Progenitor cell of endocrine pancreas (in vitro differentiated cells): ENCODE measurements around the gene SEMA4D. TPM values are rescaled to one million over a fixed set of nuclear protein-coding genes. Genes with fewer than 3 reads are reported as not detected.

ENCODE experiments used
- DNase-seq: peaks from one replicate; pipeline ENCODE4 v3.0.0; 2021; ENCODE audit warnings: low spot score; ENCODE audit not compliant: unreplicated experiment
- H3K27ac Mint-ChIP-seq: 2 replicates; pipeline ENCODE4 v1.8.0; 2021; ENCODE audit warnings: mild to moderate bottlenecking, moderate library complexity, mixed read lengths
- H3K27me3 Mint-ChIP-seq: 2 replicates; pipeline ENCODE4 v1.8.0; 2021; ENCODE audit warnings: mixed read lengths
- H3K36me3 Mint-ChIP-seq: 2 replicates; pipeline ENCODE4 v1.8.0; 2022; ENCODE audit warnings: mixed read lengths; ENCODE audit not compliant: insufficient read depth
- H3K4me1 Mint-ChIP-seq: 2 replicates; pipeline ENCODE4 v1.8.0; 2021; ENCODE audit warnings: low read depth, mixed read lengths
- H3K4me3 Mint-ChIP-seq: 2 replicates; pipeline ENCODE4 v1.8.0; 2021; ENCODE audit warnings: low read depth, mild to moderate bottlenecking, moderate library complexity, mixed read lengths
- H3K9me3 Mint-ChIP-seq: 2 replicates; pipeline ENCODE4 v1.8.0; 2021; ENCODE audit warnings: low read depth, mixed read lengths
- CTCF ChIP-seq: fragments of 200-600 bp; sonication (generic); IDR thresholded peaks from one replicate; pipeline ENCODE4 v1.5.0; 2021; ENCODE audit warnings: antibody characterized with exemption, mild to moderate bottlenecking; ENCODE audit not compliant: unreplicated experiment
- total RNA-seq: library from RNA; stranded (reverse); gene quantifications from 2 replicates; pipeline ENCODE4 v1.2.1, GENCODE V29; 2021

SEMA4D gene
- total RNA-seq, 1 donor from 2014 or later, result 63.1 TPM

GRCh38 chr9:89368550-89368949, 129.4 kb downstream of the SEMA4D start:
- H3K4me1 Mint-ChIP-seq, result no peaks in the 10 kb centered on the region
- no peaks in the 10 kb centered on the region for H3K9me3 Mint-ChIP-seq
- DNase-seq, result no peak
- H3K4me3 Mint-ChIP-seq, result no peak overlapping the region
- H3K27me3 Mint-ChIP-seq, result no peaks in the 10 kb centered on the region
- no peak overlapping the region for H3K27ac Mint-ChIP-seq
- H3K36me3 Mint-ChIP-seq, result no peaks in the 10 kb centered on the region
- TF ChIP-seq CTCF, result no peak

- H3K4me3 Mint-ChIP-seq, result no peak overlapping the region
- no peak for DNase-seq
Measured at GRCh38 chr9:89367726-89368437, 130.0 kb downstream of the SEMA4D start.

GRCh38 chr9:89367281-89367680, 130.6 kb downstream of the SEMA4D start:
- DNase-seq, result no peak
- H3K9me3 Mint-ChIP-seq, result no peaks in the 10 kb centered on the region
- H3K27me3 Mint-ChIP-seq, result no peaks in the 10 kb centered on the region
- no peaks in the 10 kb centered on the region for H3K36me3 Mint-ChIP-seq
- no peaks in the 10 kb centered on the region for H3K4me1 Mint-ChIP-seq
- no peak overlapping the region for H3K4me3 Mint-ChIP-seq
- no peak overlapping the region for H3K27ac Mint-ChIP-seq
- TF ChIP-seq CTCF, result no peak

More at GRCh38 chr9:89367726-89368437, 130.0 kb downstream of the SEMA4D start:
- H3K27me3 Mint-ChIP-seq, result no peaks in the 10 kb centered on the region
- TF ChIP-seq CTCF, result no peak
- no peaks in the 10 kb centered on the region for H3K36me3 Mint-ChIP-seq
- H3K4me1 Mint-ChIP-seq, result no peaks in the 10 kb centered on the region
- H3K9me3 Mint-ChIP-seq, result no peaks in the 10 kb centered on the region
- H3K27ac Mint-ChIP-seq, result no peak overlapping the region

- no peak overlapping the region for H3K4me3 Mint-ChIP-seq
- H3K9me3 Mint-ChIP-seq, result no peaks in the 10 kb centered on the region
- no peak for TF ChIP-seq CTCF
- no peak overlapping the region for H3K27ac Mint-ChIP-seq
- DNase-seq, result no peak
- H3K36me3 Mint-ChIP-seq, result no peaks in the 10 kb centered on the region
- H3K4me1 Mint-ChIP-seq, result no peaks in the 10 kb centered on the region
- H3K27me3 Mint-ChIP-seq, result no peaks in the 10 kb centered on the region
Measured at GRCh38 chr9:89366711-89367110, 131.2 kb downstream of the SEMA4D start.

GRCh38 chr9:89365532-89365912, 132.4 kb downstream of the SEMA4D start:
- no peaks in the 10 kb centered on the region for H3K9me3 Mint-ChIP-seq
- peaks cover 9% of the 10 kb centered on the region for H3K36me3 Mint-ChIP-seq
- H3K27ac Mint-ChIP-seq, result no peak overlapping the region
- no peak for TF ChIP-seq CTCF
- DNase-seq, result no peak
- peaks cover 2% of the 10 kb centered on the region for H3K4me1 Mint-ChIP-seq
- H3K4me3 Mint-ChIP-seq, result no peak overlapping the region
- H3K27me3 Mint-ChIP-seq, result no peaks in the 10 kb centered on the region
